GM10248 (cell line): Measurements from ENCODE around the gene SPTLC3.

Experiments
- CTCF ChIA-PET: fragments of 300-600 bp; sonication (Branson Sonifier 250); formaldehyde crosslinking; extraction: SDS; loops from one replicate; lab custom pipeline; 2021; ENCODE audit warnings: antibody characterized with exemption; lab: Yijun Ruan, JAX
- POLR2A ChIA-PET: fragments of 350-650 bp; sonication (Branson Sonifier 250); formaldehyde crosslinking; extraction: SDS; loops from one replicate; lab custom pipeline; 2020; ENCODE audit warnings: antibody characterized with exemption; lab: Yijun Ruan, JAX
- DNase-seq: peaks from one replicate; pipeline ENCODE4 v3.0.0; 2012; ENCODE audit errors: extremely low spot score
- TF ChIP-seq, protein P1 (sequence below): IDR thresholded peaks from 2 replicates; pipeline ENCODE4 v1.5.1; 2012; ENCODE audit warnings: mild to moderate bottlenecking, low read depth; ENCODE audit errors: extremely low read depth, missing control alignments, control extremely low read depth

The SPTLC3 gene

DNA sequence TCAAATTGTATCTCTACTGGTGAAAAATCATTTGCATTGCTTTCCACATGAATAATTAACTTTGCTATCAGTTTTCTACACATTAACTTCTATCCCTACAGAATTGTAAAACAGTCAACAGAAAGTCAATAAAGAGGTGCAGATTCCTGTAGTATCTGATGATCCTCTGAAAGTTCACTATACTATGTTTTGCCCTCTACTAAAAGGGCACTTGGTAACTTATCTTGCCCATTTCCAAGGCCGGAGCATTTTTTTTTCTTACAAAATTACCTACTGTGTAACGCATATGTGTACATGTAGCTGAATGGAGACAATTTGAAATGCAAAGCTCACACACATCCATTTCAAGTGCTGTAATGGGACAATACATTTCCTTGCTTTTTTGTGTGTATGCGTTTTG lies 9.6 kb upstream of the SPTLC3 start:
- POLR2A ChIA-PET = no interaction called here
- CTCF ChIA-PET = no interaction called here
- no peak for DNase-seq
- TF ChIP-seq, protein P1, sequence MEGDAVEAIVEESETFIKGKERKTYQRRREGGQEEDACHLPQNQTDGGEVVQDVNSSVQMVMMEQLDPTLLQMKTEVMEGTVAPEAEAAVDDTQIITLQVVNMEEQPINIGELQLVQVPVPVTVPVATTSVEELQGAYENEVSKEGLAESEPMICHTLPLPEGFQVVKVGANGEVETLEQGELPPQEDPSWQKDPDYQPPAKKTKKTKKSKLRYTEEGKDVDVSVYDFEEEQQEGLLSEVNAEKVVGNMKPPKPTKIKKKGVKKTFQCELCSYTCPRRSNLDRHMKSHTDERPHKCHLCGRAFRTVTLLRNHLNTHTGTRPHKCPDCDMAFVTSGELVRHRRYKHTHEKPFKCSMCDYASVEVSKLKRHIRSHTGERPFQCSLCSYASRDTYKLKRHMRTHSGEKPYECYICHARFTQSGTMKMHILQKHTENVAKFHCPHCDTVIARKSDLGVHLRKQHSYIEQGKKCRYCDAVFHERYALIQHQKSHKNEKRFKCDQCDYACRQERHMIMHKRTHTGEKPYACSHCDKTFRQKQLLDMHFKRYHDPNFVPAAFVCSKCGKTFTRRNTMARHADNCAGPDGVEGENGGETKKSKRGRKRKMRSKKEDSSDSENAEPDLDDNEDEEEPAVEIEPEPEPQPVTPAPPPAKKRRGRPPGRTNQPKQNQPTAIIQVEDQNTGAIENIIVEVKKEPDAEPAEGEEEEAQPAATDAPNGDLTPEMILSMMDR = no peak

- TF ChIP-seq, protein P1 = no peak
- POLR2A ChIA-PET = no interaction called here
- CTCF ChIA-PET = no interaction called here
- no peak for DNase-seq
Measured at GRCh38 chr20:13002251-13002650, 6.5 kb upstream of the SPTLC3 start.

- no peak for DNase-seq
- CTCF ChIA-PET = no interaction called here
- POLR2A ChIA-PET = no interaction called here
- TF ChIP-seq, protein P1 = no peak
Measured at GRCh38 chr20:13006825-13007224, 1.9 kb upstream of the SPTLC3 start.

GRCh38 chr20:13007596-13007995 lies 1.2 kb upstream of the SPTLC3 start:
- ChIA-PET POLR2A (no interaction called here), CTCF (no interaction called here)
- TF ChIP-seq, protein P1 = no peak
- DNase-seq = no peak

DNA sequence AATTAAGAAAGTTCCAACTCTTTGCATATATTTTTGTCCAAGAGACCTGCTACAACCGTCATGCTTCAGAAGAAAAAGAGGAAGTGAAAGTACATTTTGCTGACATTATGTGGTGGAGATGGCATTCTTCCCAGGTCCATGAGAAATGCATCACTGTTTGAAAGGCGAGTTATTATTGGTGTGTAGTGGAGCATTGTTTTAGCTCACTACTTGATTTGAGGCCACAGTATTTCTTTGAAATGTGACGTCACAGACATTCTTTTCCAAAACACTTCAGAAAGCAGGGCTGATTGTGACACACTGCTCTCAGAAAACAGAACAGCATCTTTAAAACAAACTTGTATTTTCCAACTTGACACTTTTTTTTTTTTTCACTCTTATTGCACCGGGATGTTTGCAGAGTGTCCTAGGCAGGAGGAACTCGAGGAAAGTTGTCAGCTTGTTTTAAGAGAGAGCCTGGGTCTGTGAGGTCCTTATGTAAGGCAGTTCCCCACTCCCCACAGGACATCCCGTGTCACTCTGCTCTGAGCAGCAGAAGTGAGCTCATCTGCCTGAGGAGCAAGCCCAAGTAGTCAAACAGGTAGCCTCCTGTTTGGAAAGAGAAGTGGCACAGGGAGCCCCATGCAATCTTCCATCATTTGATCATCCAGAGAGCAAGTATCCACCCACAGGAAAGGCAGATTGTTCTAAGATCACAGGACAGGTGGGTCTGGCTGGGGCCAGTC lies 1.1 kb downstream of the SPTLC3 start:
- POLR2A ChIA-PET = no interaction called here
- DNase-seq = peak; percentile 36
- TF ChIP-seq, protein P1 = no peak
- CTCF ChIA-PET = interaction anchor here (0.7 to 1.3 kb wide), 3 partner anchors 31 to 233 kb away, joined by 3 to 4 read pairs (median 4); no protein-coding TSS in a partner anchor

DNA sequence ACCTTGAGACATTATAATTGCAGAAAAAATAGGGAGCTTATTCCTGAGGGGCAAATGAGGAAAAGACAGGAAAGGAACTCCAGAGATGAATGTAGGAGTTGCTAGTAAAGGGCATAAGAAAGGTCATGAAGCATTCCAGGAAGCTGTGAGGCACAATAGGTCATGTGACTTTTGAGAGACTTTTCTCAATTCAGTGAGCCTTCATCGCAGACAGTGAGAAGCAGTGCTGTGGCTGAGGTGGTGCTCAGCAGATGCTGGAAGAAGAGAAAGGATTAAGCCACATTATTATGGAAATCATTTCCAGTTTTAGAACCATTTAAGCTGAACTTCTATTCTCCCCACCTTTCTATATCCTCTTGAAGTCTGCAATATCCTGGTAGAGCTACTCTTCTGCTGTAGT lies 4.1 kb downstream of the SPTLC3 start:
- ChIA-PET CTCF (interaction anchor here (2.0 kb wide), 1 partner anchor 22 kb away, joined by 4 read pairs; no protein-coding TSS in a partner anchor), POLR2A (no interaction called here)
- no peak for DNase-seq
- TF ChIP-seq, protein P1 = no peak

DNA sequence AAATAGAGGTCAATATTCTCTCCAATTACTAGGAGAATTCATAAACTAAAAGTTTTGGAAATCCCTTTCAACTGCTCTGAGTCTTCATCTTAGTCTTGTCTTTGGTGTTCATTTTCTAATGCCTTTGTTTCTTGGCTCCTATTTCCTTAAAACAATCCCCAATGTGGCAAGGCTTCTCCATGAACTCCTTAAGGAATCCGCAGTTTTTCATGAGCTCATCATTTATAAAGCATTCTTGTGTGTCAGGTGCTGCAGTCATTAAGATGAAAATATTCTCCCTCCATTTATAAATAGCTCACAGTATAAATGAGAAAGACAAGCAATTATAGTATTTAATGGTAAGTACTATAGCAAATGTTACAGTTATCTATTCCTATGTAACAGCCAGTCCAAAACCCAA lies 4.6 kb downstream of the SPTLC3 start:
- TF ChIP-seq, protein P1 = no peak
- CTCF ChIA-PET = interaction anchor here (2.0 kb wide), 1 partner anchor 23 kb away, joined by 4 read pairs; no protein-coding TSS in a partner anchor
- POLR2A ChIA-PET = no interaction called here
- no peak for DNase-seq
